ENCODE data around the gene LEMD3. TPM values are rescaled to one million over a fixed set of nuclear protein-coding genes. Genes with fewer than 3 reads are reported as not detected.

The LEMD3 gene
- total RNA-seq, 1 donor from 2014 or later = 28.3 TPM

- no peak for DNase-seq (ENCODE audit: extremely low read depth, low read depth, low spot score)
Observed at GRCh38 chr12:65204886-65205525, 35.6 kb downstream of the LEMD3 start.

DNA sequence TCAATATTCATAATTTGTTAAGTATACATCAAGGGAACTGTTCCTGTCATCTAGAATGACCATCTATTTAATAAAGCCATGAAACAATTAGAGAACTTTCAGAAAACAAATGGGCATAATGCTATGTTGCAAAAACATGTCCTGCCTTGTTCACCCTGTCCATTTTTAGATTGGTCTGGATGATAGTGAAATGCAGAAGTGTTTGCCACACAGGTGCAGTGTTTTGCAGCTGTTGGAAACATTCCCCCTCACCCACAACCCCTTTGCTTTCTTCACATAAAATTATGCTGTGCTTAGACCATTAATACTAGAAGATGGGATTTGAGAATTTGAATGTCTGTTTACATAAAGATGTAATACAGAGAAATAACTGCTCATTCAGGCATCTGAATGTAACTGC is 36.5 kb downstream of the LEMD3 start:
- no peak for DNase-seq (ENCODE audit: extremely low read depth, low read depth, low spot score)

- DNase-seq (ENCODE audit: extremely low read depth, low read depth, low spot score) = no peak
Observed at GRCh38 chr12:65208125-65208524, 38.7 kb downstream of the LEMD3 start.

GRCh38 chr12:65208964-65209654 is 39.7 kb downstream of the LEMD3 start:
- no peak for DNase-seq (ENCODE audit: extremely low read depth, low read depth, low spot score)

DNA sequence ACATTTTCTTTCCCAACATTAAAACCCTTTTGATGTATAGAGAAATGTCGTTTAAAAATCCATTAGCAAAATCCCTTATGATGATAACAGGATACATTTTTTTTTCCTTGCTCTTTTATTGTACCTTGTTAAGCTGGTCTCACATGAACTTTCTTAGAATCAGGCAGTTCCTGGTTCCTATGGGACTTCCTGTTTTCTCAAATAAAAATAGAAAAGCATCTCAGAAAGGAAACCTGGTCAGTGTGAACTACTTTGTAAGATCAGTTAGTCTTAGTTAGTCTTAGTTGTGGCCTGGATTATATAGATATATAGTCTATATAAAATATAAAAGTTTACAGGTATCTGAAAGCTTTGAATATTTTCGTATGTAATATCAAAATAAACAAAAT is 40.3 kb downstream of the LEMD3 start:
- peak; percentile 52 for DNase-seq (ENCODE audit: extremely low read depth, low read depth, low spot score)

GRCh38 chr12:65217086-65217485 is 47.7 kb downstream of the LEMD3 start:
- no peak for DNase-seq (ENCODE audit: extremely low read depth, low read depth, low spot score)

GRCh38 chr12:65220761-65221160 is 51.4 kb downstream of the LEMD3 start:
- DNase-seq (ENCODE audit: extremely low read depth, low read depth, low spot score) = no peak

- no peak for DNase-seq (ENCODE audit: extremely low read depth, low read depth, low spot score)
Observed at GRCh38 chr12:65229441-65229840, 60.1 kb downstream of the LEMD3 start.

DNA sequence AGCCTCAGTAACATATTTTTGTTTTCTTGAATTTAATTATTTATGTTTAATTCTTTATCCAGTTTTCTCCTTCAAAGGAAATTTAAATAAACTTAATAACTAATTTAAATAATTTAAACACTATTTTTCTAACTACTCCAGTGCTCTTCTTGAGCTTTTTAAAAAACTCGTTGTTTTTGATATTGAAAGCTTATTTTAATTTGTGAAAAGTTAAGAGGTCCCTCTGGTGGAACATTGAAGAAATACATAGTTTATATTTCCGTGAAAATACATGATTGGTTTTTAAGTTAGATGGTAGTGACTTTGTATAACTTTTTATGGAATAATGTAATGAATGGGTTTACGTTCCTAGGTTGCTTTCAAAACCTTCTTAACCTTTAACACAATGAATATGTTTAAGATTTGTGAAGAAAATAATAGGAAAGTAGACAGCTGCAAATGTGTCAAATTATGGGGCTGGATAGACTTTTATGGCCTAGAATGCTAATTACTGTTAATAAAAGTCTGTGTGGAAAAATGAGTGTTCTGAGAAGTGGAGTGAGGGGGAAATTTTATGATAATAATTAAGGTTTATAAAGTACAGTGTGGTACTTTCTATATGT is 63.2 kb downstream of the LEMD3 start:
- DNase-seq (ENCODE audit: extremely low read depth, low read depth, low spot score) = no peak

GRCh38 chr12:65237153-65237552 is 67.8 kb downstream of the LEMD3 start:
- DNase-seq (ENCODE audit: extremely low read depth, low read depth, low spot score) = no peak

GRCh38 chr12:65238609-65239008 is 69.2 kb downstream of the LEMD3 start:
- DNase-seq (ENCODE audit: extremely low read depth, low read depth, low spot score) = no peak

- DNase-seq (ENCODE audit: extremely low read depth, low read depth, low spot score) = no peak
Observed at GRCh38 chr12:65248656-65249633, 79.6 kb downstream of the LEMD3 start.

DNA sequence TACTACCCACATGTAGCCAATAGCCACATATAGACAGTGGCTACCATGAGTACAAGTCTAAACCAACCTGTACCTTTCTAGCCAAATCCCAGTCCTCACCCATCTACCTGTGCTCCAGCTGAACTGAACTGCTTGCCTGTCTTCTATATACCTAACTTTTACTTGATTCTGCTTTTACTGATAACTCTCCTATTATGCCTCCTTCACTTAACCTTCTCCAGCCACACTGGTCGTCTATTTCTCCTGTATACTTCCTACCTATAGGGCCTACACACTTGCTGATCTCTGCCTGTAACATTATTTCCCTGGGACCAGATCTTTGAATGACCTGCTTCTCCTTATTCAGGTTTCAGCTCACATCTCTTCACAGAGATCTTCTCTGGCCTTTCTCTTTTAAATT is 83.1 kb downstream of the LEMD3 start:
- no peak for DNase-seq (ENCODE audit: extremely low read depth, low read depth, low spot score)

- no peak for DNase-seq (ENCODE audit: extremely low read depth, low read depth, low spot score)
Observed at GRCh38 chr12:65257986-65258385, 88.6 kb downstream of the LEMD3 start.

GRCh38 chr12:65259501-65259900 is 90.1 kb downstream of the LEMD3 start:
- DNase-seq (ENCODE audit: extremely low read depth, low read depth, low spot score) = no peak

- no peak for DNase-seq (ENCODE audit: extremely low read depth, low read depth, low spot score)
Observed at GRCh38 chr12:65263777-65264176, 94.4 kb downstream of the LEMD3 start.

DNA sequence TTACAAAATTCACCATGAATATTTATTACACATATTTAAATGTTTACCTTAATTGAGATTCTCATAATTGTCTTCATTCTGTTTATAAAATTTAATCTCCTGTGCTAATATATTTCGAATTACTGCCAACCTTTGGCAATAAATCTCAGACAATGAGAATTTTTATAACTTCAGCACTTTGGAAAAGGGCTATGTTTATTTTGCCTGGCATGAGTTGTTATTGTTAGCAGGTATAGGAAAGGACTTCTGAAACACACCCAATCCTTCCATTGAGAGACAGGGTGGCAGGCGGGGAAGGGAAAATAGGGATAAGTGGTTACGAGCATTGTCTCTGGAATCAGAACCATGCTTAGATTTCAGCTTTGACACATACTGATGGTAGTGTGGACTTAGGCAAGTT is 97.0 kb downstream of the LEMD3 start:
- DNase-seq (ENCODE audit: extremely low read depth, low read depth, low spot score) = no peak

- no peak for DNase-seq (ENCODE audit: extremely low read depth, low read depth, low spot score)
Observed at GRCh38 chr12:65269603-65270002, 100.2 kb downstream of the LEMD3 start.

DNA sequence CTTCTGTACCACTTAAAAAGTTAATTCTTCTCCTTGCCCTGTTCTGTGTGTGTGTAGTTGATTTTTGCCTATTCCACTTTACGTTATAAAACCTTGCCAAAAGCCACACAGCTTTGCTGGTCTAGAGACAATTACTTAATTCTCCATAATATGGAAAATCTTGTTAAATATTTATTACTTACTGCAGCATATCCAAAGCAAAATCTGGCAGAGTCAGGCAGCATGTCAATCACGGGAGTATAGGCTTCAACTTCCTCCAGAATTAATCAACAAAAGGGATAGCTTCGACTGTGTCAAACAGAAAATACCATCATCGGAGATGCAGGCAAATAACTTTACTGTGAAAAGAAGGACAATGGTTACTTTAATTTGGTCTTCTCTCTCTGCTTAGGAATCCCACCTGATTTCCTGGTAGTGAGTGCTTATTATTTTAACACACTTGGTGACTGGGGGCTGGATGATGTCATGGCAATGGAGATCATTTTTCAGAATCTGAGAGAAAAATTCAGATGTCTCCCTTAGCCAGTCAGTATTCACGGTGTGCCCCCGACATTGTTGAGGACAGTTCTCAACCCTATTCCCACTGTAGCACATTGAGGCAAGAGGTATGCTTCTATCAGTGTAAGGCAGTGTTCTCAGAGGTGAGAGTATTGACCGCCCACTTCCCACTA is 105.4 kb downstream of the LEMD3 start:
- DNase-seq (ENCODE audit: extremely low read depth, low read depth, low spot score) = no peak

GRCh38 chr12:65275627-65276026 is 106.2 kb downstream of the LEMD3 start:
- no peak for DNase-seq (ENCODE audit: extremely low read depth, low read depth, low spot score)
